ENCODE data around the gene HNRNPM.

The HNRNPM gene

GRCh38 chr19:8461891-8462290 is 17.1 kb downstream of the HNRNPM start:
- intact Hi-C loops (cut with DNase I; ENCODE audit: low total_unique reads), result no loop called here
- Histone ChIP-seq H3K4me3 (no peak overlapping the region), H3K27me3 (no peaks in the 10 kb centered on the region), H3K9me3 (no peaks in the 10 kb centered on the region), H3K4me1 (peaks cover 0 to 61% (median 46%) of the 10 kb centered on the region in 4 donors), H3K36me3 (peaks cover 36 to 44% (median 38%) of the 10 kb centered on the region in 3 donors), H3K27ac (no peak overlapping the region)
- no peak for DNase-seq
- no peak for TF ChIP-seq CTCF (IDR thresholded peaks at IDR 0.05)

GRCh38 chr19:8462571-8462970 is 17.8 kb downstream of the HNRNPM start:
- DNase-seq, result no peak
- Histone ChIP-seq H3K9me3 (no peaks in the 10 kb centered on the region), H3K27me3 (no peaks in the 10 kb centered on the region), H3K4me1 (peaks cover 0 to 55% (median 43%) of the 10 kb centered on the region in 4 donors), H3K27ac (no peak overlapping the region), H3K4me3 (no peak overlapping the region), H3K36me3 (peaks cover 43 to 49% (median 45%) of the 10 kb centered on the region in 3 donors)
- intact Hi-C loops (cut with DNase I; ENCODE audit: low total_unique reads), result no loop called here
- no peak for TF ChIP-seq CTCF (IDR thresholded peaks at IDR 0.05)

- Histone ChIP-seq H3K4me3 (no peak overlapping the region), H3K36me3 (peaks cover 51 to 57% (median 53%) of the 10 kb centered on the region in 3 donors), H3K9me3 (no peaks in the 10 kb centered on the region), H3K4me1 (peaks cover 0 to 47% (median 36%) of the 10 kb centered on the region in 4 donors), H3K27ac (no peak overlapping the region), H3K27me3 (no peaks in the 10 kb centered on the region)
- no peak for TF ChIP-seq CTCF (IDR thresholded peaks at IDR 0.05)
- no peak for DNase-seq
- intact Hi-C loops (cut with DNase I; ENCODE audit: low total_unique reads), result no loop called here
Observed at GRCh38 chr19:8463365-8463764, 18.6 kb downstream of the HNRNPM start.

- no peaks in the 10 kb centered on the region for H3K9me3 ChIP-seq
- peaks cover 0 to 21% (median 9%) of the 10 kb centered on the region in 4 donors for H3K4me1 ChIP-seq
- no peak for TF ChIP-seq CTCF (IDR thresholded peaks at IDR 0.05)
- no peaks in the 10 kb centered on the region for H3K27me3 ChIP-seq
- H3K36me3 ChIP-seq, result peaks cover 78 to 83% (median 80%) of the 10 kb centered on the region in 3 donors
- H3K27ac ChIP-seq, result no peak overlapping the region
- no peak overlapping the region for H3K4me3 ChIP-seq
- no peak for DNase-seq
- intact Hi-C loops (cut with DNase I; ENCODE audit: low total_unique reads), result no loop called here
Observed at GRCh38 chr19:8466018-8466417, 21.2 kb downstream of the HNRNPM start.

- no peak overlapping the region for H3K4me3 ChIP-seq
- peaks cover 0 to under 1% (median 0%) of the 10 kb centered on the region in 4 donors for H3K4me1 ChIP-seq
- intact Hi-C loops (cut with DNase I; ENCODE audit: low total_unique reads), result no loop called here
- DNase-seq, result no peak
- no peaks in the 10 kb centered on the region for H3K27me3 ChIP-seq
- no peak overlapping the region for H3K27ac ChIP-seq
- no peaks in the 10 kb centered on the region for H3K9me3 ChIP-seq
- TF ChIP-seq CTCF (IDR thresholded peaks at IDR 0.05), result no peak
- H3K36me3 ChIP-seq, result peaks cover 96 to 99% (median 98%) of the 10 kb centered on the region in 3 donors
Observed at GRCh38 chr19:8468124-8468523, 23.3 kb downstream of the HNRNPM start.

Data from tibial artery (tissue), 4 donors.